ENCODE results near the gene MST1. TPM values are rescaled to one million over a fixed set of nuclear protein-coding genes. Genes with fewer than 3 reads are reported as not detected.

Gene MST1
- total RNA-seq, 1 donor from 2014 or later: 2.7 TPM

DNA sequence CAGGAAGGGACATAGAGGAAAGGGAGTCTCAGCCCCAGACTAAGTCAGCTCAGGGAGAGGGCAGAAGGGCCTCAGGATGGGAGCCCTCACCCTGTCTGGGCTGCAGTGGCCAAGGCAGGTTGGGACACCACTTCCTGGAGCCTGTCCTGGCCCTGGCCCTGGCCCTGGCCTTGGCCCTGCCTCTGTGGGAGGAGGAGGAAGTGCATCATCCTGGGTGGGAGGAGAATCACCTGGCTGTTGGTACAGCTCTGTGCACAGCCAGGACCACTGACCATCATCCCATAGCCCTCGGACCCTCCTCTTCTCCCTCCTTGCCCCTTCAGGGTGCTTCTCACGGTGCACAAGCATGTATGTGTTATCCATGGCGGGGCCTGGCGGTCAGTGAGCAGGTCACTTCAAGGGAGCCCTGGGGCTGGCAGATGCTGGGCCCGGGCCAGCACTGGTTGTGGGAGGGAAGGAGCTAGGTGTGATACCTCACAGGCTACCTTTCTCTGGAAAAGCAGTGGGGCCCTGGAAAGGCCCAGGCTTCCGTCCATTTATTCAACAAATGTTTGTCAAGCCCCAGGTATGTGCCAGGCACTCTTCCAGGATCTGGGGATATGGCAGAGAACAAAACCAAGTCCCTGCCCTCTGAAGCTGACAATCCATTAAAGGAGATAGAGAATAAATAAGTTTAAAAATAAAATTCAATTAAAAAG is 23.3 kb downstream of the MST1 start:
- Mint-ChIP-seq H3K27me3 (ENCODE audit: insufficient read depth, low read depth) (peaks cover 4% of the 10 kb centered on the region), H3K36me3 (no peaks in the 10 kb centered on the region), H3K4me3 (no peak overlapping the region), H3K27ac (peak overlapping the region; percentile 57), H3K4me1 (peaks cover 24% of the 10 kb centered on the region), H3K9me3 (no peaks in the 10 kb centered on the region)
- H3K4me1 ChIP-seq: peaks cover 4% of the 10 kb centered on the region
- no peaks in the 10 kb centered on the region for H3F3A ChIP-seq (ENCODE audit: low read depth)
- no peaks in the 10 kb centered on the region for H3K36me3 ChIP-seq
- H2AFZ ChIP-seq (replicated peaks): no peak overlapping the region
- no peak for TF ChIP-seq EZH2phosphoT487 (IDR thresholded peaks at IDR 0.05)
- H3K4me3 ChIP-seq: no peak overlapping the region
- no peaks in the 10 kb centered on the region for H3K9me3 ChIP-seq (ENCODE audit: low read depth)
- DNase-seq (ENCODE audit: low spot score): no peak
- no peak overlapping the region for H3K4me2 ChIP-seq
- H3K79me2 ChIP-seq (ENCODE audit: low read depth): no peaks in the 10 kb centered on the region
- H3K27ac ChIP-seq: no peak overlapping the region
- H3K9ac ChIP-seq: no peak overlapping the region
- no peaks in the 10 kb centered on the region for H3K27me3 ChIP-seq
- H4K20me1 ChIP-seq (ENCODE audit: low read depth): no peaks in the 10 kb centered on the region

DNA sequence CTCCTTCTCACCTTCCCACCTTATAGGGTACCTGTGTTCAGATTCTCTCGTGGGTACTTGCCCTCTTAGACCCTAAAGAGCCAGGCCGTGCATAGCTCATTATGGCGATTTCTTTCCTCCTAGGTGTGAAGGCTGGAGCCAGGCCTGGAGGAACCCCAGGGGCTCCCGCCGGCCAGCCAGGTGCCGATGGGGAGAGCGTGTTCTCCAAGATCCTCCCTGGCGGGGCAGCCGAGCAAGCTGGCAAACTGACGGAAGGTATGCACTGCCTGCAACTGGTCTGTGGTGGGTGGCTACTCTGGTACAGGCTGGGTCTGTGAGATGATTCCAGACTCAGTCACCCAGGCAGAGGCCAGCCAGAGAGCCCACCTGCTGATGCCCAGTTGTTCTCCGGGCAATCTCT is 25.0 kb downstream of the MST1 start:
- H3K27ac ChIP-seq: no peak overlapping the region
- DNase-seq (ENCODE audit: low spot score): no peak
- peaks cover 4% of the 10 kb centered on the region for H3K27me3 Mint-ChIP-seq (ENCODE audit: insufficient read depth, low read depth)
- no peaks in the 10 kb centered on the region for H3K79me2 ChIP-seq (ENCODE audit: low read depth)
- peaks cover 24% of the 10 kb centered on the region for H3K4me1 Mint-ChIP-seq
- H3K27ac Mint-ChIP-seq: no peak overlapping the region
- no peak overlapping the region for H3K4me3 Mint-ChIP-seq
- no peaks in the 10 kb centered on the region for H4K20me1 ChIP-seq (ENCODE audit: low read depth)
- TF ChIP-seq, protein P1, sequence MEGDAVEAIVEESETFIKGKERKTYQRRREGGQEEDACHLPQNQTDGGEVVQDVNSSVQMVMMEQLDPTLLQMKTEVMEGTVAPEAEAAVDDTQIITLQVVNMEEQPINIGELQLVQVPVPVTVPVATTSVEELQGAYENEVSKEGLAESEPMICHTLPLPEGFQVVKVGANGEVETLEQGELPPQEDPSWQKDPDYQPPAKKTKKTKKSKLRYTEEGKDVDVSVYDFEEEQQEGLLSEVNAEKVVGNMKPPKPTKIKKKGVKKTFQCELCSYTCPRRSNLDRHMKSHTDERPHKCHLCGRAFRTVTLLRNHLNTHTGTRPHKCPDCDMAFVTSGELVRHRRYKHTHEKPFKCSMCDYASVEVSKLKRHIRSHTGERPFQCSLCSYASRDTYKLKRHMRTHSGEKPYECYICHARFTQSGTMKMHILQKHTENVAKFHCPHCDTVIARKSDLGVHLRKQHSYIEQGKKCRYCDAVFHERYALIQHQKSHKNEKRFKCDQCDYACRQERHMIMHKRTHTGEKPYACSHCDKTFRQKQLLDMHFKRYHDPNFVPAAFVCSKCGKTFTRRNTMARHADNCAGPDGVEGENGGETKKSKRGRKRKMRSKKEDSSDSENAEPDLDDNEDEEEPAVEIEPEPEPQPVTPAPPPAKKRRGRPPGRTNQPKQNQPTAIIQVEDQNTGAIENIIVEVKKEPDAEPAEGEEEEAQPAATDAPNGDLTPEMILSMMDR (IDR thresholded peaks at IDR 0.05): no peak
- TF ChIP-seq EZH2 (IDR thresholded peaks at IDR 0.05) (no peak), EZH2phosphoT487 (IDR thresholded peaks at IDR 0.05) (no peak)
- H3K36me3 Mint-ChIP-seq: no peaks in the 10 kb centered on the region
- no peaks in the 10 kb centered on the region for H3K36me3 ChIP-seq
- peaks cover 4% of the 10 kb centered on the region for H3K4me1 ChIP-seq
- H3K9ac ChIP-seq: no peak overlapping the region
- no peak overlapping the region for H2AFZ ChIP-seq (replicated peaks)
- H3K9me3 ChIP-seq (ENCODE audit: low read depth): no peaks in the 10 kb centered on the region
- no peak overlapping the region for H3K4me2 ChIP-seq
- no peaks in the 10 kb centered on the region for H3K9me3 Mint-ChIP-seq
- no peaks in the 10 kb centered on the region for H3K27me3 ChIP-seq
- H3K4me3 ChIP-seq: no peak overlapping the region
- H3F3A ChIP-seq (ENCODE audit: low read depth): no peaks in the 10 kb centered on the region

DNA sequence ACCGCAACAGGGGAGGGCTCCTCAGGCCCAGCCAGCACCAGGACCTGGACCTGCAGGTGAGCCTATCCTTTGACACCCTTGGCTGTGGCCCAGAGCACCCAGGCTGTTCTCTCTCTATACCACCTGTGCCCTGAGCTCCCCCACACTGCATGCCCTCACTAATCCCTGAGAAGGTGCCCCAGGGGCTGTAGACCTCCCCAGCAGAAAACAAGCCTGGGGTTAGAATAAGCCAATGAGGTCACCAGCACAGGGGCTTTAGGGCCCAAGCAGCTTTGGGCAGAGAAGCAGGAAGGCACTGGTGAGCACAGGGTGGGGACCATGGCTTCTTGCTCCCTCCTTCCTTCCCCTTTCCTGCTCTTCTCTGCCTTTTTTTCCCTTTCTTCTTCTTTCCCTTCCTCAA is 25.4 kb downstream of the MST1 start:
- Histone ChIP-seq H2AFZ (replicated peaks) (no peak overlapping the region), H3K4me2 (no peak overlapping the region), H3K27ac (no peak overlapping the region), H3K27me3 (no peaks in the 10 kb centered on the region), H3K9ac (no peak overlapping the region), H4K20me1 (ENCODE audit: low read depth) (no peaks in the 10 kb centered on the region), H3K79me2 (ENCODE audit: low read depth) (no peaks in the 10 kb centered on the region), H3K9me3 (ENCODE audit: low read depth) (no peaks in the 10 kb centered on the region), H3F3A (ENCODE audit: low read depth) (no peaks in the 10 kb centered on the region), H3K4me3 (no peak overlapping the region), H3K4me1 (peaks cover 4% of the 10 kb centered on the region), H3K36me3 (no peaks in the 10 kb centered on the region)
- peaks cover 22% of the 10 kb centered on the region for H3K4me1 Mint-ChIP-seq
- H3K27me3 Mint-ChIP-seq (ENCODE audit: insufficient read depth, low read depth): peaks cover 4% of the 10 kb centered on the region
- no peaks in the 10 kb centered on the region for H3K36me3 Mint-ChIP-seq
- DNase-seq (ENCODE audit: low spot score): no peak
- H3K9me3 Mint-ChIP-seq: no peaks in the 10 kb centered on the region
- no peak overlapping the region for H3K27ac Mint-ChIP-seq
- TF ChIP-seq EZH2 (IDR thresholded peaks at IDR 0.05) (no peak), EZH2phosphoT487 (IDR thresholded peaks at IDR 0.05) (no peak)
- TF ChIP-seq, protein P1 (IDR thresholded peaks at IDR 0.05): no peak
- no peak overlapping the region for H3K4me3 Mint-ChIP-seq

DNA sequence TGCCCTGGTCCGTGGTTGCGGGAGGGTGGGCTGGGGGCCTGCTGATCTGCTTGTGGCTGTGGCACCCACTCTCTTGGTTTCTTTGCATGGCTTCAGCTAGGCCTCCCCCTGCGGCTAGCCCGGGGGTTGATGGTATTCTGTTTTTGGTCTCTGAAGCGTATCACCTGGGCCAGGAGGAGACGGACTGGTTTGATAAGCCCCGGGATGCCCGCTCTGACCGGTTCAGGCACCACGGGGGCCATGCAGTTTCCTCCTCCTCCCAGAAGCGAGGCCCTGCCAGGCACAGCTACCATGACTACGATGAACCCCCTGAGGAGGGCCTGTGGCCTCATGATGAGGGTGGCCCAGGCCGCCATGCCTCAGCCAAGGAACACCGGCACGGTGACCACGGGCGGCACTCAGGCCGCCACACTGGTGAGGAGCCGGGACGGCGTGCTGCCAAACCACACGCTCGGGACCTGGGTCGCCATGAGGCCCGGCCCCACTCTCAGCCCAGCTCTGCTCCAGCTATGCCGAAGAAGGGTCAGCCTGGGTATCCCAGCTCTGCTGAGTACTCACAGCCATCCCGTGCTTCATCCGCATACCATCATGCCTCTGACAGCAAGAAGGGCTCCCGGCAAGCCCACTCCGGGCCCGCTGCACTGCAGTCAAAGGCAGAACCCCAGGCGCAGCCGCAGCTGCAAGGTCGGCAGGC is 26.4 kb downstream of the MST1 start:
- Histone ChIP-seq H3K27ac (no peak overlapping the region), H3K4me3 (no peak overlapping the region), H3K79me2 (ENCODE audit: low read depth) (no peaks in the 10 kb centered on the region), H3K27me3 (no peaks in the 10 kb centered on the region), H3K9ac (no peak overlapping the region), H3K9me3 (ENCODE audit: low read depth) (no peaks in the 10 kb centered on the region), H3F3A (ENCODE audit: low read depth) (no peaks in the 10 kb centered on the region), H3K4me1 (peaks cover 4% of the 10 kb centered on the region), H2AFZ (replicated peaks) (no peak overlapping the region), H3K4me2 (no peak overlapping the region), H4K20me1 (ENCODE audit: low read depth) (no peaks in the 10 kb centered on the region), H3K36me3 (no peaks in the 10 kb centered on the region)
- Mint-ChIP-seq H3K27ac (no peak overlapping the region), H3K4me1 (peaks cover 19% of the 10 kb centered on the region), H3K36me3 (no peaks in the 10 kb centered on the region), H3K9me3 (no peaks in the 10 kb centered on the region), H3K4me3 (no peak overlapping the region), H3K27me3 (ENCODE audit: insufficient read depth, low read depth) (peaks cover 2% of the 10 kb centered on the region)
- no peak for DNase-seq (ENCODE audit: low spot score)
- TF ChIP-seq, protein P1 (IDR thresholded peaks at IDR 0.05): no peak
- TF ChIP-seq EZH2 (IDR thresholded peaks at IDR 0.05) (no peak), EZH2phosphoT487 (IDR thresholded peaks at IDR 0.05) (no peak)
